Common myeloid progenitor, CD34-positive (primary cell): ENCODE results near the gene ACOT7.

Experiments
- CTCF ChIA-PET: fragments of 350-600 bp; sonication (Branson Sonifier 250); formaldehyde crosslinking; loops from one replicate; lab custom pipeline; 2021; ENCODE audit warnings: antibody characterized with exemption; lab: Charles Lee
- POLR2A ChIA-PET: fragments of 350-600 bp; sonication (Branson Sonifier 250); formaldehyde crosslinking; loops from one replicate; lab custom pipeline; 2021; ENCODE audit warnings: antibody characterized with exemption; lab: Charles Lee
- DNase-seq, 3 donors: peaks; one replicate each; pipeline versions ENCODE4 v3.0.0 to v3.0.0-alpha.2; 2013
- H3K27ac ChIP-seq, 2 experiments: 1 replicate in 1 of 2; 2 replicates in 1 of 2; pipeline ENCODE4 v1.7.0; 2013; ENCODE audit warnings: inconsistent platforms in 2 of 2, low read length in 2 of 2, mild to moderate bottlenecking in 2 of 2, low read depth in 1 of 2, moderate library complexity in 1 of 2; ENCODE audit not compliant: severe bottlenecking in 2 of 2, insufficient read depth in 1 of 2, poor library complexity in 1 of 2
- H3K27me3 ChIP-seq, 5 experiments: replicated peaks in 2 of 5; 1 replicate in 3 of 5; 2 replicates in 2 of 5; pipeline versions ENCODE4 v1.6.1 to v1.7.0; 2013; ENCODE audit warnings: low read length in 4 of 5, mild to moderate bottlenecking in 2 of 5, moderate library complexity in 2 of 5, inconsistent platforms in 1 of 5; ENCODE audit not compliant: insufficient read depth in 5 of 5, control insufficient read depth in 4 of 5
- H3K36me3 ChIP-seq, 4 experiments: 1 replicate in 2 of 4; 2 replicates in 2 of 4; pipeline versions ENCODE4 v1.6.1 to v1.7.0; 2013; ENCODE audit warnings: low read length in 3 of 4, control low read depth in 1 of 4, mild to moderate bottlenecking in 1 of 4; ENCODE audit not compliant: control insufficient read depth in 4 of 4, insufficient read depth in 4 of 4
- H3K4me1 ChIP-seq, 4 experiments: 1 replicate in 3 of 4; 2 replicates in 1 of 4; pipeline versions ENCODE4 v1.6.1 to v1.7.1; 2013; ENCODE audit warnings: low read length in 3 of 4, mild to moderate bottlenecking in 3 of 4, control low read depth in 1 of 4, inconsistent platforms in 1 of 4, moderate library complexity in 1 of 4; ENCODE audit not compliant: control insufficient read depth in 4 of 4, insufficient read depth in 4 of 4; ENCODE audit errors: control extremely low read depth in 1 of 4
- H3K4me3 ChIP-seq, 7 experiments: 1 replicate in 4 of 7; 2 replicates in 3 of 7; pipeline versions ENCODE4 v1.5.1 to v1.7.0; 2013; ENCODE audit warnings: mild to moderate bottlenecking in 7 of 7, low read length in 6 of 7, moderate library complexity in 6 of 7, inconsistent platforms in 2 of 7, low read depth in 2 of 7, control low read depth in 1 of 7; ENCODE audit not compliant: insufficient read depth in 4 of 7, control insufficient read depth in 1 of 7; ENCODE audit errors: extremely low read depth in 1 of 7
- H3K9me3 ChIP-seq, 5 experiments: 1 replicate in 4 of 5; 2 replicates in 1 of 5; pipeline versions ENCODE4 v1.6.1 to v1.7.1; 2013; ENCODE audit warnings: low read length in 4 of 5, mild to moderate bottlenecking in 2 of 5, inconsistent platforms in 1 of 5, low read depth in 1 of 5, moderate library complexity in 1 of 5; ENCODE audit not compliant: control insufficient read depth in 4 of 5, insufficient read depth in 2 of 5; ENCODE audit errors: control extremely low read depth in 1 of 5
- WGBS: methylation state at CpG from one replicate; pipeline ENCODE4 v1.1.5; 2013; ENCODE audit not compliant: insufficient coverage; 5-methylcytosine and 5-hydroxymethylcytosine counted together

The ACOT7 gene

GRCh38 chr1:6427441-6428390 lies 34.1 kb upstream of the ACOT7 start:
- peaks cover 0 to 21% (median 12%) of the 10 kb centered on the region in 4 experiments for H3K4me1 ChIP-seq
- POLR2A ChIA-PET: no interaction called here
- no peak overlapping the region for H3K4me3 ChIP-seq
- H3K27ac ChIP-seq: no peak overlapping the region
- H3K9me3 ChIP-seq: no peaks in the 10 kb centered on the region
- CTCF ChIA-PET: no interaction called here
- no peak for DNase-seq
- WGBS: 88% methylated on average over 21 of the region's 26 CpGs
- H3K27me3 ChIP-seq: peaks cover 0 to 78% (median 21%) of the 10 kb centered on the region in 5 experiments
- H3K36me3 ChIP-seq: no peaks in the 10 kb centered on the region

- no peaks in the 10 kb centered on the region for H3K36me3 ChIP-seq
- 87% methylated on average over 8 of the region's 10 CpGs for WGBS
- DNase-seq: no peak
- H3K27me3 ChIP-seq: peaks cover 0 to 85% (median 22%) of the 10 kb centered on the region in 5 experiments
- POLR2A ChIA-PET: no interaction called here
- H3K4me1 ChIP-seq: peaks cover 0 to 21% (median 12%) of the 10 kb centered on the region in 4 experiments
- no peak overlapping the region for H3K27ac ChIP-seq
- H3K4me3 ChIP-seq: no peak overlapping the region
- CTCF ChIA-PET: interaction anchor here (0.6 to 1.1 kb wide), 2 partner anchors 22 to 59 kb away, joined by 3 to 4 read pairs; no protein-coding TSS in a partner anchor
- H3K9me3 ChIP-seq: no peaks in the 10 kb centered on the region
Observed at GRCh38 chr1:6426972-6427350, 33.4 kb upstream of the ACOT7 start.

GRCh38 chr1:6426277-6426971 lies 32.9 kb upstream of the ACOT7 start:
- peaks cover 0 to 21% (median 12%) of the 10 kb centered on the region in 4 experiments for H3K4me1 ChIP-seq

GRCh38 chr1:6425658-6426057 lies 32.1 kb upstream of the ACOT7 start:
- no peaks in the 10 kb centered on the region for H3K9me3 ChIP-seq
- CTCF ChIA-PET: interaction anchor here (0.9 to 1.4 kb wide), 4 partner anchors 10 to 15 kb away, joined by 3 to 8 read pairs (median 5); no protein-coding TSS in a partner anchor
- H3K27ac ChIP-seq: no peak overlapping the region
- H3K4me1 ChIP-seq: peaks cover 0 to 24% (median 14%) of the 10 kb centered on the region in 4 experiments
- no peak overlapping the region for H3K4me3 ChIP-seq
- 87% methylated on average over 6 of the region's 6 CpGs for WGBS
- H3K27me3 ChIP-seq: peaks cover 0 to 91% (median 33%) of the 10 kb centered on the region in 5 experiments
- no peaks in the 10 kb centered on the region for H3K36me3 ChIP-seq
- no peak for DNase-seq
- POLR2A ChIA-PET: no interaction called here

More at GRCh38 chr1:6426277-6426971, 32.9 kb upstream of the ACOT7 start:
- Histone ChIP-seq H3K9me3 (no peaks in the 10 kb centered on the region), H3K4me3 (no peak overlapping the region), H3K36me3 (no peaks in the 10 kb centered on the region), H3K27me3 (peaks cover 0 to 90% (median 26%) of the 10 kb centered on the region in 5 experiments), H3K27ac (no peak overlapping the region)
- POLR2A ChIA-PET: no interaction called here
- no peak for DNase-seq
- CTCF ChIA-PET: interaction anchor here (0.6 to 1.4 kb wide), 5 partner anchors 10 to 60 kb away, joined by 3 to 8 read pairs (median 4); no protein-coding TSS in a partner anchor
- 98% methylated on average over 8 of the region's 9 CpGs for WGBS

GRCh38 chr1:6424619-6425593 lies 31.3 kb upstream of the ACOT7 start, which contains the start of gene ESPN:
Gene ESPN (plus strand): TSS chr1:6424776. CDS start chr1:6424956, 180 bp downstream.
- 5% methylated on average over 79 of the region's 99 CpGs for WGBS
- DNase-seq: no peak
- ChIA-PET POLR2A (no interaction called here), CTCF (interaction anchor here (0.7 to 1.4 kb wide), 3 partner anchors 11 to 74 kb away, joined by 3 to 5 read pairs (median 5); no protein-coding TSS in a partner anchor)
- Histone ChIP-seq H3K9me3 (no peaks in the 10 kb centered on the region), H3K36me3 (no peaks in the 10 kb centered on the region), H3K4me1 (peaks cover 0 to 31% (median 22%) of the 10 kb centered on the region in 4 experiments), H3K27ac (no peak within 1 kb of the TSS), H3K27me3 (peaks cover 0 to 92% (median 33%) of the 10 kb centered on the region in 5 experiments), H3K4me3 (peak within 1 kb of the TSS in 3 of 7 experiments; percentile 42 to 53 (median 51))

GRCh38 chr1:6424000-6424565 lies 30.5 kb upstream of the ACOT7 start:
- Histone ChIP-seq H3K36me3 (no peaks in the 10 kb centered on the region), H3K4me1 (peaks cover 0 to 34% (median 27%) of the 10 kb centered on the region in 4 experiments), H3K27ac (no peak overlapping the region), H3K27me3 (peaks cover 0 to 92% (median 33%) of the 10 kb centered on the region in 5 experiments), H3K9me3 (no peaks in the 10 kb centered on the region), H3K4me3 (peak overlapping the region in 2 of 7 experiments; percentile 42 to 53)
- ChIA-PET POLR2A (interaction anchor here (1.2 kb wide), 1 partner anchor 10 kb away, joined by 3 read pairs; no protein-coding TSS in a partner anchor), CTCF (interaction anchor here (1.0 to 10.9 kb wide), 7 partner anchors 10 to 75 kb away, joined by 3 to 81 read pairs (median 5); no protein-coding TSS in a partner anchor)
- WGBS: 10% methylated on average over 25 of the region's 35 CpGs
- DNase-seq: no peak
